ENCODE data around the gene TRIM46.
A peak's percentile ranks its signal among the peaks of the same experiment; 100 is the strongest.

Gene TRIM46

GRCh38 chr1:155200920-155201319 lies 27.3 kb downstream of the TRIM46 start:
- TF ChIP-seq CTCF (IDR thresholded peaks at IDR 0.05; ENCODE audit: low read depth, low read length): no peak
- H3K4me3 ChIP-seq (ENCODE audit: low read depth, low read length): no peak overlapping the region

- TF ChIP-seq CTCF (IDR thresholded peaks at IDR 0.05; ENCODE audit: low read depth, low read length): no peak
- H3K4me3 ChIP-seq (ENCODE audit: low read depth, low read length): no peak overlapping the region
Measured at GRCh38 chr1:155202198-155202597, 28.5 kb downstream of the TRIM46 start.

- TF ChIP-seq CTCF (IDR thresholded peaks at IDR 0.05; ENCODE audit: low read depth, low read length): no peak
- no peak overlapping the region for H3K4me3 ChIP-seq (ENCODE audit: low read depth, low read length)
Measured at GRCh38 chr1:155202731-155203515, 29.3 kb downstream of the TRIM46 start.

GRCh38 chr1:155205035-155205434 lies 31.4 kb downstream of the TRIM46 start:
- no peak for TF ChIP-seq CTCF (IDR thresholded peaks at IDR 0.05; ENCODE audit: low read depth, low read length)
- H3K4me3 ChIP-seq (ENCODE audit: low read depth, low read length): no peak overlapping the region

GRCh38 chr1:155205969-155206593 lies 32.4 kb downstream of the TRIM46 start:
- no peak for TF ChIP-seq CTCF (IDR thresholded peaks at IDR 0.05; ENCODE audit: low read depth, low read length)
- no peak overlapping the region for H3K4me3 ChIP-seq (ENCODE audit: low read depth, low read length)

- TF ChIP-seq CTCF (IDR thresholded peaks at IDR 0.05; ENCODE audit: low read depth, low read length): peak; percentile 85
- H3K4me3 ChIP-seq (ENCODE audit: low read depth, low read length): peak overlapping the region; percentile 96
Measured at GRCh38 chr1:155206891-155207805, 33.5 kb downstream of the TRIM46 start.

Data from WI38 (cell line).